ENCODE measurements around the gene MIPOL1. TPM values are rescaled to one million over a fixed set of nuclear protein-coding genes. Genes with fewer than 3 reads are reported as not detected.

The MIPOL1 gene
- total and polyA plus RNA-seq, 9 of the 15 experiments (the other 6 are each of a cell fraction or from before 2014, with no cell fraction given): 6.7 to 21.9 (median 12.4) TPM

GRCh38 chr14:37263656-37264236 is 66.0 kb downstream of the MIPOL1 start (continued):
- no peak for TF ChIP-seq ZBTB49 (CRISPR knock-in tag; IDR thresholded peaks at IDR 0.05; ENCODE audit: borderline replicate concordance)

- TF ChIP-seq MECOM (CRISPR knock-in tag; IDR thresholded peaks at IDR 0.05): no peak
- no peaks in the 10 kb centered on the region for H4K20me1 ChIP-seq (replicated peaks; ENCODE audit: control insufficient read depth, insufficient read depth, low read length)
- H2AFZ ChIP-seq (ENCODE audit: low read depth, low read length): no peak overlapping the region
- no peaks in the 10 kb centered on the region for H3K27me3 ChIP-seq (ENCODE audit: control insufficient read depth in 2 of 2, insufficient read depth in 2 of 2, low read length in 2 of 2)
- no peak overlapping the region for H3K27ac ChIP-seq (ENCODE audit: extremely low read depth, low read depth, low read length)
- H3K9me1 ChIP-seq (ENCODE audit: control insufficient read depth, insufficient read depth, low read length): no peaks in the 10 kb centered on the region
- no peaks in the 10 kb centered on the region for H3K79me2 ChIP-seq (ENCODE audit: control insufficient read depth, insufficient read depth, low read length)
- FAIRE-seq (no peak), ATAC-seq (no peak), DNase-seq (ENCODE audit: extremely low read depth in 1 of 4, low spot score in 3 of 4) (no peak)
- H3K9me3 ChIP-seq (replicated peaks; ENCODE audit: control insufficient read depth, insufficient read depth, low read depth, low read length): no peaks in the 10 kb centered on the region
- BruUV-seq (replicated peaks): no TSS peak
- ChIA-PET CTCF (ENCODE audit: low intra/inter-chr PET ratio) (no interaction called here), POLR2A (no interaction called here)
- no peaks in the 10 kb centered on the region for H3K4me1 ChIP-seq (replicated peaks in 1 of 2; ENCODE audit: control insufficient read depth in 2 of 2, insufficient read depth in 2 of 2, low read length in 2 of 2)
- in situ Hi-C loops (cut with MboI): loop anchor here (25.0 kb wide), 1 partner anchor 319 kb away; the partner anchor contains the start of genes FOXA1 and TTC6
- H3K4me2 ChIP-seq (ENCODE audit: insufficient read depth, low read length): no peak overlapping the region
- H3K4me3 ChIP-seq: no peak overlapping the region
- no peaks in the 10 kb centered on the region for H3K36me3 ChIP-seq (ENCODE audit: control insufficient read depth, insufficient read depth, low read length)
- H3K9ac ChIP-seq (ENCODE audit: insufficient read depth in 1 of 2, low read depth in 2 of 2, low read length in 2 of 2): no peak overlapping the region
- intact Hi-C loops (cut with micrococcal nuclease): no loop called here
Measured at GRCh38 chr14:37268788-37269187, 71.1 kb downstream of the MIPOL1 start.

Data from K562 (cell line).